ENCODE measurements around the gene NFE2L3.
A peak's percentile ranks its signal among the peaks of the same experiment; 100 is the strongest.

Gene NFE2L3

DNA sequence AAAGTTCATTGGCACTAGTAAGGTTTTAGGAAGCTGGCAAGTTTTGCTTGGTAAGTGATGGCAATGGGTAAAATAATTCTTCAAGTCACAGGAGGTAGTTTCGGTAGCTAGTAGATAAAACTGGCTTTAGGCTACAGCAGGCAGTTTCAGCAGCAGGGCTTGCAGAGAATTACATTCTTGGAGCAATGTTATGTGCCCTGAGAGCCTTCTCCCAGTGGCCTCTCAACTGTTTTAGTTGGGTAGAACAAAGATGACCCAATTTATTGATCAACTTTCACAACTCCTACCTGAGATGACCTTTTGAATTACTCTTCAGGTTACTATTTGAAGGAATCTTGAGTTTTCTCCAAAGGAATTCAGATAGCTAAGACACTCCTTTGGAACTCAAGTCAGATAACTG is 16.4 kb upstream of the NFE2L3 start:
- DNase-seq (ENCODE audit: low read depth), result no peak
- TF ChIP-seq, protein P1, sequence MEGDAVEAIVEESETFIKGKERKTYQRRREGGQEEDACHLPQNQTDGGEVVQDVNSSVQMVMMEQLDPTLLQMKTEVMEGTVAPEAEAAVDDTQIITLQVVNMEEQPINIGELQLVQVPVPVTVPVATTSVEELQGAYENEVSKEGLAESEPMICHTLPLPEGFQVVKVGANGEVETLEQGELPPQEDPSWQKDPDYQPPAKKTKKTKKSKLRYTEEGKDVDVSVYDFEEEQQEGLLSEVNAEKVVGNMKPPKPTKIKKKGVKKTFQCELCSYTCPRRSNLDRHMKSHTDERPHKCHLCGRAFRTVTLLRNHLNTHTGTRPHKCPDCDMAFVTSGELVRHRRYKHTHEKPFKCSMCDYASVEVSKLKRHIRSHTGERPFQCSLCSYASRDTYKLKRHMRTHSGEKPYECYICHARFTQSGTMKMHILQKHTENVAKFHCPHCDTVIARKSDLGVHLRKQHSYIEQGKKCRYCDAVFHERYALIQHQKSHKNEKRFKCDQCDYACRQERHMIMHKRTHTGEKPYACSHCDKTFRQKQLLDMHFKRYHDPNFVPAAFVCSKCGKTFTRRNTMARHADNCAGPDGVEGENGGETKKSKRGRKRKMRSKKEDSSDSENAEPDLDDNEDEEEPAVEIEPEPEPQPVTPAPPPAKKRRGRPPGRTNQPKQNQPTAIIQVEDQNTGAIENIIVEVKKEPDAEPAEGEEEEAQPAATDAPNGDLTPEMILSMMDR (IDR thresholded peaks at IDR 0.05; ENCODE audit: insufficient read depth, low read depth, low read length, missing control alignments), result no peak
- H3K4me3 ChIP-seq (ENCODE audit: low read length), result no peak overlapping the region

DNA sequence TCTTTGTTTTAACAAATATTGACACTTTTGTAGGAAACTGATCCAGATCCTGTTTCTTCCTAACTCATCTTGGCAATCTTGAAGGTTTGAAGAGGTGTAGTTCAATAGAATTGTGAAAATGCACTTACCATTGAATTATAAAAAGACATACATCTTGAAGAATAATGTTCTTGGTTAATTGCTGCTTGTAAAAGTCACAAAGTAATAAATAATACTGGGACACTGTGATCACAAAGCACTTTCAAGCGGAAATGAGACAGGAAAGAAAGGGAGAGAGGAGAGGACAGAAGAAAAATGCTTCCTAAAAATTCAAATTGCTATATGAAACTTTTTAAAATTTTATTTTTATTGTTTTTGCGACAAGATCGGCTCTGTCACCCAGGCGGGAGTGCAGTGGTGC is 15.2 kb upstream of the NFE2L3 start:
- TF ChIP-seq, protein P1 (IDR thresholded peaks at IDR 0.05; ENCODE audit: insufficient read depth, low read depth, low read length, missing control alignments), result no peak
- no peak overlapping the region for H3K4me3 ChIP-seq (ENCODE audit: low read length)
- no peak for DNase-seq (ENCODE audit: low read depth)

DNA sequence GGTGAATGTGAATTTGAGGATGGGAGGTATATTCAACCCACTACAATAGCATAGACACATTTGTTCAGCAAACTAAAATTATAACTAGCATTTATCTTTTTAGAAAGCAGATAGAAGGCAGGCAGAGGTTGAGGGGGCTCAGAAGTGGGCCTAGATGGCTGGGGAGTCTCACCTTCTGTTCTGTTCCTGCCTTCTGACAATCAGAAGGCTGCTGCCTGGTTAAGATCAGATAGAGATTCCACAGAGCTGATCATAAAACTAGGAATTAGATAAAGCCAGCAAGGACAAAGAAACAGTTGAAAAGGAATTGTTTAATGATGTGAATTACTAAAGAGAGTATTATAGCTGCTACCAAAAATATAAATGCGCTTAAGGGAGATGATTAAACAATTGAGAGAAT is 11.6 kb upstream of the NFE2L3 start:
- H3K4me3 ChIP-seq (ENCODE audit: low read length), result no peak overlapping the region
- no peak for DNase-seq (ENCODE audit: low read depth)
- TF ChIP-seq, protein P1 (IDR thresholded peaks at IDR 0.05; ENCODE audit: insufficient read depth, low read depth, low read length, missing control alignments), result no peak

DNA sequence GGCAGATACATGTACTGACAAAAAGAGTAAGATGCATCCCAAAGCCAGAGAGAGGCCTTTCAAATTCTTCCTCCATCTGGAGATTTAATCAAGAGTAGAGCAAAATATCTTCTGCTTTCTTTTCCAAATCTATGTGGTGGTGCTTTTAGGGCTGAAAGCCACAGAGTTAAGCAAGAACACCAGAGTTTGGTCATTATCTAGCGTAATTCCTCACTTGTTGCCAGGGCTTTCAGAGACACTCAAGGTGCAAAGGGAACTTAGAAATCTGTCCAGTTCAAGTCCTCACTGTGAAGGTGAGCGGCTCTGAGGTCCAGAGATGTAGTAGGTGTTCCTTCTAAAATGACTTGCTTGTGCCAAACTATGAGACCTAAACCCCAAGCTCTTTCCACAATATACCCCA is 10.9 kb upstream of the NFE2L3 start:
- no peak overlapping the region for H3K4me3 ChIP-seq (ENCODE audit: low read length)
- no peak for DNase-seq (ENCODE audit: low read depth)

DNA sequence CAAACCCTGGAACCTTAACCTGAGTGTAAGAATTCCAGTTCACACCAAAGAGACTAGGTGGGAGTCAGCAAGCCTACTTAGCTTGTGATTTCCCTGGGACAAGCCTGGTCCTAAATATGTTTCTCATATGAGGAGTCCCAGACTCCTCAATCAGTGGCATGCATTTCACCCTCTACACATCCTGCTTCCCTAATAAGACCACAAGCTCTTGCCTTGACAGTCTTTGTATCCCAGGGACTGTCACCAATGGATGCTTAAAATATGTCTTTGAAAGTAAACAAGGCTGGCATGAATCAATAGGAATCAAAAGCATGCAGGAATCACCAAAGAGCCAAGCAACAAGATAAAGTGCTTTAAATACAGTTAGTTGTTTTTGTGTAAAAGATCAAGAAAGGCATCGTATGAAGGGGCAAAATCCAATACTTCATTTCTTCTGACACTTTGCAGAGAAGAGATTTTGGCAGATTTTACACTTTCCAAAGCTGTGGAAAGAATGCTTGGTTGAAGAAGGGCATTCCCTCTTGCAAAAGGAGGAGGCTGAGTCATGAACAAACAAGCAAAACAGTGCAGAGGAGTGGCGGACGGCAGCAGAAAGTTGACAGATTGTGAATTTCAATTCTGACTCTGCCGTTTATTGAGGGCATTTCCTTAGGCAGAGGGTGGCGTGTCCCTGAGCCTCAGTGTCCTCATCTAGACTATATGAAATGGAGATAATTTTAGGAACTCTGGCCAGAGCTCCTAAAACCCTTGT is 8.5 kb upstream of the NFE2L3 start:
- no peak overlapping the region for H3K4me3 ChIP-seq (ENCODE audit: low read length)
- DNase-seq (ENCODE audit: low read depth), result peak; percentile 73
- TF ChIP-seq, protein P1 (IDR thresholded peaks at IDR 0.05; ENCODE audit: insufficient read depth, low read depth, low read length, missing control alignments), result no peak

More for the DNA sequence above, 10.9 kb upstream of the NFE2L3 start:
- TF ChIP-seq, protein P1 (IDR thresholded peaks at IDR 0.05; ENCODE audit: insufficient read depth, low read depth, low read length, missing control alignments), result no peak

DNA sequence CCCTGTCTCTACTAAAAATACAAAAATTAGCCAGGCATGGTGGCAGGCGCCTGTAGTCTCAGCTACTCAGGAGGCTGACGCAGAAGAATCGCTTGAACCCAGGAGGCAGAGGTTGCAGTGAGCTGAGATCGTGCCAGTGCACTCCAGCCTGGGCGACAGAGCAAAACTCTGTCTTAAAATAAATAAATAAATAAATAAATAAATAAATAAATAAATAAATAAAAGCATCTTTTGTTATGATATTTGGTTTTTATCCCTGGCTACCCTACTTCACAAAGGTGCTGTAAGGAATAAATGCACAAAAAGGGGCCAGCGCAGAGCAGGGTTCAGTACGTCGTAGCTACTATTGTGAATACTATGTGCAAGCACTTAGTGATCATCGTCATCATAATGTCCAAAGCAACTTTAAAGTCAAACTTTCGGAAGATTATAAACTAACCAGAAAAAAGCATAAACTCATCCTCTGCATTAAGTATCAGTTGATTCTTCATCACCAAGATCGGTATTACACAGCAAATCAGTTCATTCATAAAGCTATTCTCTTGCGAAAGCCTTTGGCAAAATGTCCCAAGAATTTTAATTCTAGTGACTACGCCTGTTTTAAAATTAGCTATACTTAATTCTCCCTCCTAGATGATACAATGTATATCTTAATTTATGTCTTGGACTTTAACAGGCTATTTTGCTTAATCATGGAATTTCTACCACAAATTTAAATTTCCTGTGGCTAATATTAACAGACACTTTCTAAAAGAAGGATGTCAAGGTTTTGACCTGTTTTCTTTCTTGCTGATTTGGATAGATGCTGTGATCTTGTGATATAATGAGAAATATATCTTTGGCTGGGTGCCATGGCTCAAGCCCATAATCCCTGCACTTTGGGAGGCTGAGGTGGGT is 7.6 kb upstream of the NFE2L3 start:
- TF ChIP-seq, protein P1 (IDR thresholded peaks at IDR 0.05; ENCODE audit: insufficient read depth, low read depth, low read length, missing control alignments), result no peak
- DNase-seq (ENCODE audit: low read depth), result no peak
- no peak overlapping the region for H3K4me3 ChIP-seq (ENCODE audit: low read length)

All from epithelial cell of esophagus (primary cell).